HFF-Myc (cell line): ENCODE measurements around the gene SOD1.
A peak's percentile ranks its signal among the peaks of the same experiment; 100 is the strongest.
"Not testable (repeated sequence)": the region's sequence is repeated elsewhere in the genome, so short reads cannot be mapped to it uniquely, and the experiment has no call there.

ENCODE experiments used
- DNase-seq: peaks from one replicate; pipeline ENCODE4 v3.0.0-alpha.2; 2011; ENCODE audit warnings: low read depth; ENCODE audit errors: extremely low read depth
- H3K4me3 ChIP-seq: replicated peaks from 2 replicates; pipeline ENCODE4 v1.5.1; 2011; ENCODE audit warnings: low read depth, mild to moderate bottlenecking, control low read depth, low read length
- CTCF ChIP-seq: IDR thresholded peaks from 2 replicates; pipeline ENCODE4 v1.5.1; 2012; ENCODE audit warnings: mild to moderate bottlenecking, low read depth, low read length, control low read depth; ENCODE audit errors: missing control alignments

SOD1 gene

GRCh38 chr21:31622397-31622796 is 37.1 kb upstream of the SOD1 start:
- H3K4me3 ChIP-seq: no peak overlapping the region
- TF ChIP-seq CTCF: no peak

GRCh38 chr21:31623664-31624063 is 35.8 kb upstream of the SOD1 start:
- DNase-seq: no peak
- no peak for TF ChIP-seq CTCF
- no peak overlapping the region for H3K4me3 ChIP-seq

More at GRCh38 chr21:31622397-31622796, 37.1 kb upstream of the SOD1 start:
- no peak for DNase-seq

DNA sequence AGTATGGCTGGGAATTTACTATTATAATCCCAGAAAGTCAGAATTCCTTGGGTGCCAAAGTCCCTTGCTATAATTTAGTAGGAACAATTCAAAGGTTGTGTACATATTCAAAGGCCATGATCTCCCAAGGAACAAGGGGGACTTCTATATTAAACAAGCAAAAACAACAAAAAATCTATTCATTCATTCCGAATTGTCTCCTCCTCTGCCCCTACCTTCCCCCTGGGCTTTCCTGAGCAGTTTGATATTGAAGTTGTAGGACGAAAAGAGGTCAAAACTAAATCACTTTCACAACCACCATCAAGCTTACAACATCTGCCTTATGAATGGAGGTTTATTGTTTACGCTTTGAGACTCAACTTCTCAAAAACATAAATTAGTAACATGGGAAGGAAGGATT is 35.3 kb upstream of the SOD1 start:
- no peak overlapping the region for H3K4me3 ChIP-seq
- no peak for TF ChIP-seq CTCF
- DNase-seq: no peak

GRCh38 chr21:31624961-31625491 is 34.5 kb upstream of the SOD1 start:
- H3K4me3 ChIP-seq: no peak overlapping the region
- no peak for TF ChIP-seq CTCF
- no peak for DNase-seq

DNA sequence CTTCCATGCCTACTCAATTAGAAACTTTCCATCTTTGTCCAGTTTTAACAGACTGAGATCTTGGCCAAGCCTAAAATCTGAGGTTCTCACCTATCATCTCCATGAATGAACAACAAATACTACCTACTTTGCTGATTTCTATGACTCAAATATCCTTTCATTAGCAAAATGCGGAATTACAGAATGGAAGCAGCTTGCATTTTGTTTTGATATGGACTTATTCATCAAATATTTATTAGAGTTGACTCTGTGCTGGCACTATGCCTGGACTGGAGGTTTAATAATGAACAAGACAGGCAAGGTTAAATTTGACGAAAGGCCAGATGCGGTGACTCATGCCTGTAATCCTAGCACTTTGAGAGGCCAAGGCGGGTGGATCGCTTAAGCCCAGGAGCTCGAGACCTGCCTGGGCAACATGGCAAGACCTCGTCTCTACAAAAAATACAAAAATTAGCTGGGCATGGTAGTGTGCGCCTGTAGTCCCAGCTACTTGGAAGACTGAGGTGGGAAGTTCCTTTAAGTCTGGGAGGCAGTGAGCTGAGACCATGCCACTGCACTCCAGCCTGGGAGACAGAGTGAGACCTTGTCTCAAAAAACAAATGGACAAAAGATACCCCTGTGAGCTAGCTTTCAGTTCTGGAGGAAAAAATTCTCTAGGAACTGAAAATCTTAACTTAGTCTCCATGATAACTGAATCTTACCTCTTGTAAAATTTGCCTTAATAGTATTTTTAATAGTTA is 29.4 kb upstream of the SOD1 start:
- DNase-seq: peak; percentile 86
- no peak overlapping the region for H3K4me3 ChIP-seq
- TF ChIP-seq CTCF: no peak

GRCh38 chr21:31631881-31632280 is 27.6 kb upstream of the SOD1 start:
- DNase-seq, H3K4me3 ChIP-seq: not testable (repeated sequence)

GRCh38 chr21:31634993-31635392 is 24.5 kb upstream of the SOD1 start:
- no peak for TF ChIP-seq CTCF
- H3K4me3 ChIP-seq: no peak overlapping the region
- DNase-seq: no peak
